Measurements from ENCODE around the gene HOXA4. TPM values are rescaled to one million over a fixed set of nuclear protein-coding genes. Genes with fewer than 3 reads are reported as not detected.

Gene HOXA4
- total RNA-seq, 1 experiment from 2014 or later: 2.0 TPM

DNA sequence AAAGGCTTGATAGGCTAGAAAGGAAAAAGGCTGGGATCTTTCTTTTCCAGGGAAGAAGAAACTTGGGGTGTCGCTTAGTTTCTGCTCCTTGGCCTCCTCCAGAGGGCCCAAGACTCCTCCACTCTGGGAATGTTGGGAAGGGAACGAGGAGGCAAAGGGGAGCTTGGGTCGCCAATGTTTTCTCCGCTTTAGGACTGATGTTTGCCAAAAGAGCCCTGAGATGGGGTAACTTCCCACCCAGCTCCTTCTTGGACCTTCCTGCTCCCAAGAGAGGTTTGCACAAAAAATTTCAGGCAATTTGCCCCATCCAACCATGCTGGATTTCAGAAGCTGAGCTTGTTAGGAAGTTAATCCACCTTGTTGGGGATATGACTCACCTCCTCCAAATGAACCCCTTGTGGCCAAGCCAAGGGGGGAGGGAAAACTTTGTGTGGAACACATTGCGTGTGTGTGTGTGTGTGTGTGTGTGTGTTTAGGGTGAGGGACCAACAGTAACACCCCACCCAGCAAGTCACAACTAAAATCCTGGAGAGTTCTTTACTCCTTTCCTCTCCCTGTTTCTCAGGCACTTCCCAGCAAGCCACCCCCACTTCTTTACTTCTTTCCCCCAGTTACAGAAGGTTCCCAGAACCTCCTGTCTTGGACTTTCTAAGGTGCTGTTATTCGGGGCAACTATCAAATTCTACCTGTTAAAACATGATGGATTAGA lies 19.4 kb downstream of the HOXA4 start:
- CTCF ChIA-PET: no interaction called here
- BruUV-seq (replicated peaks): no TSS peak
- peak overlapping the region; percentile 28 for H3K27ac ChIP-seq (ENCODE audit: low read depth, low read length)
- DNase-seq (ENCODE audit: low read depth, low spot score) (no peak), ATAC-seq (no peak)
- no peaks in the 10 kb centered on the region for H4K20me1 ChIP-seq (ENCODE audit: insufficient read depth)
- H3K9me3 ChIP-seq (ENCODE audit: control insufficient read depth in 1 of 2, insufficient read depth in 1 of 2, low read depth in 1 of 2, low read length in 2 of 2): no peaks in the 10 kb centered on the region
- POLR2A ChIA-PET: interaction anchor here (1.0 kb wide), 1 partner anchor 15 kb away, joined by 4 read pairs; the partner anchor contains the start of gene HOXA1
- no peak overlapping the region for H2AFZ ChIP-seq (ENCODE audit: low read depth, low read length, poor library complexity, severe bottlenecking)
- H3K9me2 ChIP-seq (ENCODE audit: insufficient read depth): no peaks in the 10 kb centered on the region
- intact Hi-C loops (cut with micrococcal nuclease): no loop called here
- no peaks in the 10 kb centered on the region for H3K27me3 ChIP-seq (ENCODE audit: insufficient read depth, low read length)
- H3K4me3 ChIP-seq (replicated peaks in 1 of 2; ENCODE audit: low read depth in 1 of 2, low read length in 2 of 2): peak overlapping the region in 1 of 2 experiments; percentile 74; a peak in 2 of 4 replicates
- H3K36me3 ChIP-seq (ENCODE audit: control insufficient read depth in 1 of 2, insufficient read depth in 2 of 2, low read length in 2 of 2): no peaks in the 10 kb centered on the region
- H3K4me1 ChIP-seq (ENCODE audit: control insufficient read depth in 1 of 2, insufficient read depth in 2 of 2, low read length in 2 of 2): peaks cover 44 to 50% of the 10 kb centered on the region in 2 experiments
- TF ChIP-seq TCF7L2 (IDR thresholded peaks at IDR 0.05; ENCODE audit: borderline replicate concordance, extremely low read depth, insufficient read depth, insufficient read length) (peak; percentile 19), SIN3A (IDR thresholded peaks at IDR 0.05; ENCODE audit: low read depth) (no peak), FOSL1 (IDR thresholded peaks at IDR 0.05; ENCODE audit: low read depth) (peak; percentile 69), SRF (IDR thresholded peaks at IDR 0.05; ENCODE audit: low read depth) (no peak), SP1 (IDR thresholded peaks at IDR 0.05; ENCODE audit: low read depth) (peak; percentile 42; the same call in 1 of the 2 replicates), EGR1 (IDR thresholded peaks at IDR 0.05; ENCODE audit: low read depth) (no peak), JUND (IDR thresholded peaks at IDR 0.05) (peak; percentile 56; the same call in 1 of the 2 replicates)
- TF ChIP-seq, protein P1, sequence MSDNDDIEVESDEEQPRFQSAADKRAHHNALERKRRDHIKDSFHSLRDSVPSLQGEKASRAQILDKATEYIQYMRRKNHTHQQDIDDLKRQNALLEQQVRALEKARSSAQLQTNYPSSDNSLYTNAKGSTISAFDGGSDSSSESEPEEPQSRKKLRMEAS (IDR thresholded peaks at IDR 0.05): no peak
- TF ChIP-seq, protein P2, sequence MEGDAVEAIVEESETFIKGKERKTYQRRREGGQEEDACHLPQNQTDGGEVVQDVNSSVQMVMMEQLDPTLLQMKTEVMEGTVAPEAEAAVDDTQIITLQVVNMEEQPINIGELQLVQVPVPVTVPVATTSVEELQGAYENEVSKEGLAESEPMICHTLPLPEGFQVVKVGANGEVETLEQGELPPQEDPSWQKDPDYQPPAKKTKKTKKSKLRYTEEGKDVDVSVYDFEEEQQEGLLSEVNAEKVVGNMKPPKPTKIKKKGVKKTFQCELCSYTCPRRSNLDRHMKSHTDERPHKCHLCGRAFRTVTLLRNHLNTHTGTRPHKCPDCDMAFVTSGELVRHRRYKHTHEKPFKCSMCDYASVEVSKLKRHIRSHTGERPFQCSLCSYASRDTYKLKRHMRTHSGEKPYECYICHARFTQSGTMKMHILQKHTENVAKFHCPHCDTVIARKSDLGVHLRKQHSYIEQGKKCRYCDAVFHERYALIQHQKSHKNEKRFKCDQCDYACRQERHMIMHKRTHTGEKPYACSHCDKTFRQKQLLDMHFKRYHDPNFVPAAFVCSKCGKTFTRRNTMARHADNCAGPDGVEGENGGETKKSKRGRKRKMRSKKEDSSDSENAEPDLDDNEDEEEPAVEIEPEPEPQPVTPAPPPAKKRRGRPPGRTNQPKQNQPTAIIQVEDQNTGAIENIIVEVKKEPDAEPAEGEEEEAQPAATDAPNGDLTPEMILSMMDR (IDR thresholded peaks at IDR 0.05 in 2 of 3, conservative IDR thresholded peaks at IDR 0.05 in 1 of 3; ENCODE audit: borderline replicate concordance in 1 of 3, insufficient read depth in 1 of 3, low read depth in 2 of 3, low read length in 2 of 3): no peak
- TF ChIP-seq, protein P3, sequence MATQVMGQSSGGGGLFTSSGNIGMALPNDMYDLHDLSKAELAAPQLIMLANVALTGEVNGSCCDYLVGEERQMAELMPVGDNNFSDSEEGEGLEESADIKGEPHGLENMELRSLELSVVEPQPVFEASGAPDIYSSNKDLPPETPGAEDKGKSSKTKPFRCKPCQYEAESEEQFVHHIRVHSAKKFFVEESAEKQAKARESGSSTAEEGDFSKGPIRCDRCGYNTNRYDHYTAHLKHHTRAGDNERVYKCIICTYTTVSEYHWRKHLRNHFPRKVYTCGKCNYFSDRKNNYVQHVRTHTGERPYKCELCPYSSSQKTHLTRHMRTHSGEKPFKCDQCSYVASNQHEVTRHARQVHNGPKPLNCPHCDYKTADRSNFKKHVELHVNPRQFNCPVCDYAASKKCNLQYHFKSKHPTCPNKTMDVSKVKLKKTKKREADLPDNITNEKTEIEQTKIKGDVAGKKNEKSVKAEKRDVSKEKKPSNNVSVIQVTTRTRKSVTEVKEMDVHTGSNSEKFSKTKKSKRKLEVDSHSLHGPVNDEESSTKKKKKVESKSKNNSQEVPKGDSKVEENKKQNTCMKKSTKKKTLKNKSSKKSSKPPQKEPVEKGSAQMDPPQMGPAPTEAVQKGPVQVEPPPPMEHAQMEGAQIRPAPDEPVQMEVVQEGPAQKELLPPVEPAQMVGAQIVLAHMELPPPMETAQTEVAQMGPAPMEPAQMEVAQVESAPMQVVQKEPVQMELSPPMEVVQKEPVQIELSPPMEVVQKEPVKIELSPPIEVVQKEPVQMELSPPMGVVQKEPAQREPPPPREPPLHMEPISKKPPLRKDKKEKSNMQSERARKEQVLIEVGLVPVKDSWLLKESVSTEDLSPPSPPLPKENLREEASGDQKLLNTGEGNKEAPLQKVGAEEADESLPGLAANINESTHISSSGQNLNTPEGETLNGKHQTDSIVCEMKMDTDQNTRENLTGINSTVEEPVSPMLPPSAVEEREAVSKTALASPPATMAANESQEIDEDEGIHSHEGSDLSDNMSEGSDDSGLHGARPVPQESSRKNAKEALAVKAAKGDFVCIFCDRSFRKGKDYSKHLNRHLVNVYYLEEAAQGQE (IDR thresholded peaks at IDR 0.05; ENCODE audit: low read depth): no peak
- peak overlapping the region; percentile 98 for H3K4me2 ChIP-seq (ENCODE audit: low read length)
- H3K79me2 ChIP-seq (ENCODE audit: insufficient read depth, low read length): peaks cover 20% of the 10 kb centered on the region
- RAD21 ChIA-PET (ENCODE audit: low non-redundant PET in 1 of 2, low total read pairs in 2 of 2, uncharacterized antibody in 2 of 2, unreplicated experiment in 2 of 2): no interaction called here
- H3K9ac ChIP-seq (ENCODE audit: low read length): peak overlapping the region; percentile 70
